IMR-90 (cell line): ENCODE data around the gene GPSM1. TPM values are rescaled to one million over a fixed set of nuclear protein-coding genes. Genes with fewer than 3 reads are reported as not detected.

Experiments used
- ATAC-seq: fragments of 200-7000 bp; cut with Tn5 transposase; 2 replicates; pipeline ENCODE4 v1.9.1; 2020; ENCODE audit warnings: low read depth, mild to moderate bottlenecking, moderate library complexity
- BruUV-seq: library from RNA; stranded (reverse); fragments of 400-500 nt; replicated peaks from 2 replicates; lab custom pipeline; 2021; lab: Mats Ljungman, UMichigan
- CTCF ChIA-PET: fragments of 300-600 bp; formaldehyde crosslinking; extraction: SDS; loops from one replicate; lab custom pipeline; 2021; ENCODE audit warnings: antibody characterized with exemption; lab: Yijun Ruan, JAX
- POLR2A ChIA-PET: fragments of 300-600 bp; sonication (Branson Sonifier 250); formaldehyde crosslinking; loops from one replicate; lab custom pipeline; 2022; ENCODE audit warnings: antibody characterized with exemption; ENCODE audit not compliant: unreplicated experiment; lab: Charles Lee
- DNase-seq: peaks from one replicate; pipeline ENCODE4 v3.0.0; 2013
- H2AFZ ChIP-seq: replicated peaks from 2 replicates; pipeline ENCODE3; 2013; ENCODE audit warnings: low read length, mild to moderate bottlenecking; ENCODE audit not compliant: poor library complexity
- H2AK5ac ChIP-seq: 2 replicates; pipeline ENCODE4 v1.6.1; 2013; ENCODE audit warnings: low read depth, low read length, inconsistent platforms
- H2AK9ac ChIP-seq: replicated peaks from 2 replicates; pipeline ENCODE3; 2013; ENCODE audit warnings: mild to moderate bottlenecking, low read depth, low read length, moderate library complexity; ENCODE audit not compliant: poor library complexity
- H2BK120ac ChIP-seq: 2 replicates; pipeline ENCODE4 v1.6.1; 2013; ENCODE audit warnings: low read depth, low read length, inconsistent platforms
- H2BK15ac ChIP-seq: 3 replicates; pipeline ENCODE4 v1.6.1; 2013; ENCODE audit warnings: low read depth, low read length, inconsistent platforms
- H2BK20ac ChIP-seq: 2 replicates; pipeline ENCODE4 v1.6.1; 2013; ENCODE audit warnings: low read depth, mild to moderate bottlenecking, inconsistent platforms, low read length, moderate library complexity
- H2BK5ac ChIP-seq: 2 replicates; pipeline ENCODE4 v1.6.1; 2013; ENCODE audit warnings: mild to moderate bottlenecking, low read depth, low read length, inconsistent platforms; ENCODE audit not compliant: poor library complexity, severe bottlenecking
- H3K14ac ChIP-seq: replicated peaks from 2 replicates; pipeline ENCODE4 v1.6.1; 2013; ENCODE audit warnings: low read depth, low read length, inconsistent platforms
- H3K18ac ChIP-seq: 2 replicates; pipeline ENCODE4 v1.6.1; 2013; ENCODE audit warnings: low read depth, low read length, control low read depth
- H3K23ac ChIP-seq: 2 replicates; pipeline ENCODE4 v1.6.1; 2013; ENCODE audit warnings: low read depth, low read length, inconsistent platforms
- H3K27ac ChIP-seq: 2 replicates; pipeline ENCODE4 v1.5.1; 2013; ENCODE audit warnings: mild to moderate bottlenecking, control low read depth, low read length; ENCODE audit not compliant: insufficient read depth
- H3K27me3 ChIP-seq: 2 replicates; pipeline ENCODE4 v1.6.1; 2013; ENCODE audit warnings: low read length; ENCODE audit not compliant: control insufficient read depth, insufficient read depth
- H3K36me3 ChIP-seq: 2 replicates; pipeline ENCODE4 v1.6.1; 2013; ENCODE audit warnings: low read length, mixed read lengths; ENCODE audit not compliant: control insufficient read depth, insufficient read depth
- H3K4ac ChIP-seq: 2 replicates; pipeline ENCODE4 v1.6.1; 2013; ENCODE audit warnings: low read depth, low read length, inconsistent platforms
- H3K4me1 ChIP-seq: 2 replicates; pipeline ENCODE4 v1.6.1; 2013; ENCODE audit warnings: low read length, mixed read lengths; ENCODE audit not compliant: control insufficient read depth, insufficient read depth
- H3K4me2 ChIP-seq: 2 replicates; pipeline ENCODE4 v1.6.1; 2013; ENCODE audit warnings: low read depth, mild to moderate bottlenecking, control low read depth, low read length, moderate library complexity
- H3K4me3 ChIP-seq: 2 replicates; pipeline ENCODE4 v1.5.1; 2013; ENCODE audit warnings: low read depth, mild to moderate bottlenecking, control low read depth, low read length, moderate library complexity; ENCODE audit not compliant: insufficient read depth
- H3K56ac ChIP-seq: 2 replicates; pipeline ENCODE4 v1.6.1; 2013; ENCODE audit warnings: low read length, inconsistent platforms; ENCODE audit not compliant: insufficient read depth; ENCODE audit errors: extremely low read depth
- H3K79me1 ChIP-seq, 2 experiments: 2 replicates each; pipeline ENCODE4 v1.6.1; 2013; ENCODE audit warnings: low read length in 2 of 2, inconsistent platforms in 1 of 2, low read depth in 1 of 2
- H3K9ac ChIP-seq: 2 replicates; pipeline ENCODE4 v1.6.1; 2013; ENCODE audit warnings: low read depth, low read length, control low read depth
- H3K9me1 ChIP-seq: 2 replicates; pipeline ENCODE4 v1.6.1; 2013; ENCODE audit warnings: low read length, inconsistent platforms; ENCODE audit not compliant: insufficient read depth
- H3K9me3 ChIP-seq: 2 replicates; pipeline ENCODE4 v1.6.1; 2013; ENCODE audit warnings: low read length; ENCODE audit not compliant: control insufficient read depth, insufficient read depth
- H4K20me1 ChIP-seq: 2 replicates; pipeline ENCODE4 v1.6.1; 2013; ENCODE audit warnings: low read length, inconsistent platforms; ENCODE audit not compliant: insufficient read depth
- H4K5ac ChIP-seq: 2 replicates; pipeline ENCODE4 v1.6.1; 2013; ENCODE audit warnings: mild to moderate bottlenecking, low read depth, low read length, control low read depth
- H4K8ac ChIP-seq, 2 experiments: 2 replicates each; pipeline ENCODE4 v1.6.1; 2013; ENCODE audit warnings: low read depth in 2 of 2, low read length in 2 of 2, control low read depth in 1 of 2, inconsistent platforms in 1 of 2
- H4K91ac ChIP-seq: 2 replicates; pipeline ENCODE4 v1.6.1; 2013; ENCODE audit warnings: low read depth, low read length, inconsistent platforms; ENCODE audit not compliant: insufficient read depth
- BHLHE40 ChIP-seq: fragments of 150-350 bp; IDR thresholded peaks from 2 replicates; pipeline ENCODE4 v1.6.1; 2016; ENCODE audit warnings: mild to moderate bottlenecking, low read depth, low read length
- CHD1 ChIP-seq: IDR thresholded peaks from 2 replicates; pipeline ENCODE4 v1.6.1; 2012; ENCODE audit warnings: low read depth, low read length, improper control_type of control experiment
- FOS ChIP-seq: fragments of 150-350 bp; IDR thresholded peaks from 2 replicates; pipeline ENCODE4 v1.6.1; 2016; ENCODE audit warnings: low read depth, low read length
- MAFK ChIP-seq: IDR thresholded peaks from 2 replicates; pipeline ENCODE4 v1.6.1; 2012; ENCODE audit warnings: low read depth, low read length, improper control_type of control experiment
- MAZ ChIP-seq: IDR thresholded peaks from 2 replicates; pipeline ENCODE4 v1.6.1; 2012; ENCODE audit warnings: low read depth, mild to moderate bottlenecking, low read length, improper control_type of control experiment, moderate library complexity, borderline replicate concordance
- MXI1 ChIP-seq: IDR thresholded peaks from 2 replicates; pipeline ENCODE4 v1.6.1; 2012; ENCODE audit warnings: low read depth, mild to moderate bottlenecking, low read length, moderate library complexity, borderline replicate concordance
- NFE2L2 ChIP-seq: fragments of 150-350 bp; IDR thresholded peaks from 2 replicates; pipeline ENCODE4 v1.6.1; 2016; ENCODE audit warnings: low read depth, mild to moderate bottlenecking, low read length
- POLR2A ChIP-seq: IDR thresholded peaks from 2 replicates; pipeline ENCODE4 v1.6.1; 2012; ENCODE audit warnings: mild to moderate bottlenecking, low read depth, low read length
- RCOR1 ChIP-seq: IDR thresholded peaks from 2 replicates; pipeline ENCODE4 v1.6.1; 2012; ENCODE audit warnings: mild to moderate bottlenecking, low read length, improper control_type of control experiment; ENCODE audit not compliant: insufficient replicate concordance
- RFX5 ChIP-seq: IDR thresholded peaks from 2 replicates; pipeline ENCODE4 v1.8.0; 2012; ENCODE audit warnings: low read depth, mild to moderate bottlenecking, low read length, moderate library complexity
- USF2 ChIP-seq: fragments of 150-350 bp; IDR thresholded peaks from 2 replicates; pipeline ENCODE4 v1.6.1; 2017; ENCODE audit warnings: mild to moderate bottlenecking, antibody characterized with exemption, low read length, low read depth
- WGBS, 2 experiments: methylation state at CpG; one replicate each; pipeline versions ENCODE4 v1.1.5 to v1.1.7; 2013; ENCODE audit warnings: missing lambda C conversion rate in 2 of 2; ENCODE audit not compliant: insufficient read length in 1 of 2; ENCODE audit errors: extremely low coverage in 2 of 2; 5-methylcytosine and 5-hydroxymethylcytosine counted together
- dilution Hi-C: fragments of 300-500 bp; cut with HindIII; formaldehyde crosslinking; loops from one replicate; pipeline ENCODE4 v1.14.3; 2018; ENCODE audit warnings: low sequenced_read_pairs; ENCODE audit not compliant: unreplicated experiment
- in situ Hi-C: fragments of 300-500 bp; cut with MboI; formaldehyde crosslinking; loops from 3 replicates; pipeline ENCODE4 v1.14.3; 2019; ENCODE audit warnings: low sequenced_read_pairs, inconsistent platforms, mixed read lengths
- intact Hi-C: fragments of 100-400 bp; cut with micrococcal nuclease; formaldehyde crosslinking; loops from 2 replicates; pipeline ENCODE4 v1.10.0; 2022
- polyA plus RNA-seq, 3 experiments: library from polyadenylated mRNA; depleted of rRNA; stranded (reverse); fragments of >200 nt; gene quantifications; 2 replicates each; pipeline ENCODE4 v1.2.3, GENCODE V29; 2012; ENCODE audit warnings: low replicate concordance in 1 of 3
- total RNA-seq: library from RNA; depleted of rRNA; stranded (reverse); fragments of >200 nt; gene quantifications from 2 replicates; pipeline ENCODE4 v1.2.3, GENCODE V29; 2012
- TF ChIP-seq, protein P1 (sequence below): fragments of 150-350 bp; IDR thresholded peaks from 2 replicates; pipeline ENCODE4 v1.6.1; 2016; ENCODE audit warnings: low read depth, mild to moderate bottlenecking, low read length, moderate library complexity, borderline replicate concordance

The GPSM1 gene
- total and polyA plus RNA-seq, 2 of the 4 experiments (the other 2 are of a cell fraction): 28.7 to 71.2 TPM

GRCh38 chr9:136313111-136314055 is 14.0 kb upstream of the GPSM1 start (continued):
- TF ChIP-seq MAFK: no peak
- no peak for TF ChIP-seq RCOR1

- no peak overlapping the region for H3K9ac ChIP-seq
- intact Hi-C loops (no loop called here), dilution Hi-C loops (no loop called here), in situ Hi-C loops (no loop called here)
- no TSS peak for BruUV-seq
- H3K18ac ChIP-seq: no peak overlapping the region
- H3K9me1 ChIP-seq: 0 out of 2 replicates have a peak, but pooled peaks cover 3% of the 10 kb centered on the region
- no peak overlapping the region for H2AFZ ChIP-seq
- H2BK20ac ChIP-seq: no peak overlapping the region
- no peak overlapping the region for H3K27ac ChIP-seq
- peaks cover 15% of the 10 kb centered on the region for H3K9me3 ChIP-seq
- no peak overlapping the region for H3K4ac ChIP-seq
- no peak overlapping the region for H2AK5ac ChIP-seq
- no peaks in the 10 kb centered on the region for H3K79me1 ChIP-seq
- H3K4me1 ChIP-seq: peaks cover 3% of the 10 kb centered on the region; the same call in 1 of the 2 replicates
- H4K8ac ChIP-seq: no peak overlapping the region
- H3K36me3 ChIP-seq: no peaks in the 10 kb centered on the region
- H3K56ac ChIP-seq: no peak overlapping the region
- no peak overlapping the region for H2BK120ac ChIP-seq
- H4K5ac ChIP-seq: no peak overlapping the region
- DNase-seq (no peak), ATAC-seq (no peak)
- H4K91ac ChIP-seq: no peak overlapping the region
- no peak overlapping the region for H3K23ac ChIP-seq
- no peak overlapping the region for H2BK5ac ChIP-seq
- H2AK9ac ChIP-seq: no peak overlapping the region
- no peak overlapping the region for H3K4me3 ChIP-seq
- H3K27me3 ChIP-seq: no peaks in the 10 kb centered on the region
- H2BK15ac ChIP-seq: no peak overlapping the region
- H4K20me1 ChIP-seq: no peaks in the 10 kb centered on the region
- CTCF ChIA-PET: no interaction called here
- POLR2A ChIA-PET: no interaction called here
- WGBS, 2 experiments: no CpG with 5 or more reads among the region's 3 CpGs
- no peak overlapping the region for H3K4me2 ChIP-seq
- H3K14ac ChIP-seq: no peak overlapping the region
- no peak for TF ChIP-seq NFE2L2
- TF ChIP-seq, protein P1, sequence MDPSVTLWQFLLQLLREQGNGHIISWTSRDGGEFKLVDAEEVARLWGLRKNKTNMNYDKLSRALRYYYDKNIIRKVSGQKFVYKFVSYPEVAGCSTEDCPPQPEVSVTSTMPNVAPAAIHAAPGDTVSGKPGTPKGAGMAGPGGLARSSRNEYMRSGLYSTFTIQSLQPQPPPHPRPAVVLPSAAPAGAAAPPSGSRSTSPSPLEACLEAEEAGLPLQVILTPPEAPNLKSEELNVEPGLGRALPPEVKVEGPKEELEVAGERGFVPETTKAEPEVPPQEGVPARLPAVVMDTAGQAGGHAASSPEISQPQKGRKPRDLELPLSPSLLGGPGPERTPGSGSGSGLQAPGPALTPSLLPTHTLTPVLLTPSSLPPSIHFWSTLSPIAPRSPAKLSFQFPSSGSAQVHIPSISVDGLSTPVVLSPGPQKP: no peak
- no peak for TF ChIP-seq CHD1
- no peak for TF ChIP-seq MXI1
- no peak for TF ChIP-seq MAZ
- no peak for TF ChIP-seq RCOR1
- TF ChIP-seq MAFK: no peak
- no peak for TF ChIP-seq POLR2A
- no peak for TF ChIP-seq BHLHE40
- no peak for TF ChIP-seq FOS
- TF ChIP-seq RFX5: no peak
- no peak for TF ChIP-seq USF2
Measured at GRCh38 chr9:136314056-136314416, 13.3 kb upstream of the GPSM1 start.
